GM18861 (cell line): Measurements from ENCODE around the gene ATP6V0D1.
"Not testable (repeated sequence)": the region's sequence is repeated elsewhere in the genome, so short reads cannot be mapped to it uniquely, and the experiment has no call there.

ENCODE experiments used
- ATAC-seq: cut with Tn5 transposase; IDR thresholded peaks from one replicate; pipeline ENCODE4 v1.9.1; 2021; ENCODE audit not compliant: unreplicated experiment

The ATP6V0D1 gene

DNA sequence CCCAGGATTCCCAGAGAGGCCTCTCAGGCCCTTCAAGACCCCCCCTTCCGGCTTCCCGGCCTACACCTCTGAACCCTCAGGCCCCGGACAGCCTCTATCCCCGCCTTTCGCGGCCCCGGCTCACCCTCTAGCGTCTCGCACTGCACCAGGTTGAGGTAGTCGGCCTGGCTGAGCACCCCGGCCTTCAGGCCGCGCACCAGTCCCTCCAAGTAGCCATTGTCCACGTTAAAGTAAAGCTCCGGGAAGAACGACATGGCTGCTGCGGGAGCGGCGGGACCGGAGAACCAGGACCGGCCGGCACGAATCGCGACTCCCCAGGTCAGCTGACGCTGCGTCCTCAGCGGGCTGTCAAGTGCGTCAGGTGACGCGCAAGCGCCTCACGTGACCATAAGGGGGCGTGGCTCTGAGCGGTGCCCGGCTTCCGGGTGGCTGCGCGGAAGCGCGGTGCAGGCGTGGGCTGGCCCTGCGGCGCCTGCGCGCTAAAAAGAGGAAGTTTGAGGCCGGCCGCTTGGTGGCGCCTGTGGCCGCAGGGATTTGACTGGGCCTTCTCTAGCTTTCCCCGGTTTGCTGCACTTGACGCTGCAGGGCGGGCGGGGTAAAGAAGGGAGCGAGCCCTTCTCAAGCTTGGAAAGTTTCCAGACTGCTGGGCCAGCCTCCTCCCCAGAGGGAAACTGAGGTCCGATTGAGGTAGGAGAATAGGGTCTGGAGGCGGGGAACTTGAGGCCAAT is at the start of gene ATP6V0D1:
Gene ATP6V0D1 (minus strand): TSS at position 325 of the 728 bp plus-strand sequence. CDS start 71 bp downstream, at position 254.
- peak; percentile 74 for ATAC-seq

DNA sequence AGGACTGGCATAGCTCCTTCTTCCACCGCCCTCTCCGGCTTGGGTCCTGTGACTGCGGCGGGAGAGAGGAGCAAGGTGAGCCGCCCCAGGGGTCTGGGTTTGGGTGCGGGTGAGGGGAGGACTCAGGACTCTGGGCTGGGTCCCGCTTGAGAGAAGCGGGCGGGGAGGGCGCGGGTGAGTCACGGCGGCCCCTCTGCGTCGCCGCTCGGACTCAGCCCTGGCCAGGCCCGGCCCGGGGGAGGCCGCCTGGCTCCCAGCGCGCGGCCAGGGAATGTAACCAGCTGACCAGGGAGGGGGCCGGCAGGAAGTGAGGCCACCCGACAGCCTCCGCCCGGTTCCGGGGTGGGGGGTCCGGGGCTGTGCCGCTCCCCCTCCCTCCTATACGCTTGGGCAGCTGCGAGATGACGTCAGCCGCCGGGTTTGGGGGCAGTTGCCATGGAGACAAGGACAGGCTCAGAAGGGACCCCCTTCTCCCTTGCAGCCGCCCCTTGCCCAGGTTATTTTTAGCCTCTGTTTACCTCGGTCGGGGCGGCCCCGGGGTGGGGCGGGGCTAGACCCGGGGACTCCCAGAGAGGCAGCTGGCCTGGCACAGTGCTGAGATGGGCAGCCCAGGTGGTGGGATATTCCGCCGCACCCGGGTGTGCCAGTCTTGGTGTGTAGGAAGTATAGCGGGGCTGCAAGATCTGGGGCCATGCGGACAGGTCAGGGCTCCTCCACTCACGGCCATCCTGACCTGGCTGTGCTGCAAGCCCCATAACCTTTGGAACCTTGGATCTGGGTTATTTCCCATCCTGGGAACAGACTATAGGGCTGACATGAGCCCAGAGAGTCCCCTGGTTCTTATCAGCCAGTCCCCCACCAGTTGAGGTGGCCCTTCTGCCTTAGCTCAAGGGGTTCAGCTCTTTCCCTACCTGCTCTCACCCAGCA is 49.3 kb upstream of the ATP6V0D1 start:
- peak; percentile 37 for ATAC-seq

DNA sequence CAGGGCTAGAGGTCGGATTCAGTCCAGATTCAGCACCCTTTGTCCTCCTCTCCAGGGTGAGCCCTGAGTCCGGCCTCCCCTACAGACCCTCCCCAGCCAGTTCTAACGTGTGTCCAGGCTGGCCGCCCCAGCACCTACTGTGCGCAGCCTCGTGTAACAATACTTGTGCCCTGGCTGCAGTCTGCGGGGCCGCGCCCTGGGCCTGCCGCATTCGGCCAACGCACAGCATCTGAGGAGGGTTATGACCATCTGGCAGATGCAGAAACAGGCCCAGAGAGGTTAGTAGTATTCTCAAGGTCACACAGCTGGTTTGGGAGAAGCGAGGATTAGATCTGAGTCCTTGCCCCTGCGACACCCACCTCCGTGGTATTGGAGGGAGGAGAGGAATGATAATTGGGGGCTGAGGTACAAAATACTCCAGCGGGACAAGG is 48.6 kb upstream of the ATP6V0D1 start:
- ATAC-seq: no peak

DNA sequence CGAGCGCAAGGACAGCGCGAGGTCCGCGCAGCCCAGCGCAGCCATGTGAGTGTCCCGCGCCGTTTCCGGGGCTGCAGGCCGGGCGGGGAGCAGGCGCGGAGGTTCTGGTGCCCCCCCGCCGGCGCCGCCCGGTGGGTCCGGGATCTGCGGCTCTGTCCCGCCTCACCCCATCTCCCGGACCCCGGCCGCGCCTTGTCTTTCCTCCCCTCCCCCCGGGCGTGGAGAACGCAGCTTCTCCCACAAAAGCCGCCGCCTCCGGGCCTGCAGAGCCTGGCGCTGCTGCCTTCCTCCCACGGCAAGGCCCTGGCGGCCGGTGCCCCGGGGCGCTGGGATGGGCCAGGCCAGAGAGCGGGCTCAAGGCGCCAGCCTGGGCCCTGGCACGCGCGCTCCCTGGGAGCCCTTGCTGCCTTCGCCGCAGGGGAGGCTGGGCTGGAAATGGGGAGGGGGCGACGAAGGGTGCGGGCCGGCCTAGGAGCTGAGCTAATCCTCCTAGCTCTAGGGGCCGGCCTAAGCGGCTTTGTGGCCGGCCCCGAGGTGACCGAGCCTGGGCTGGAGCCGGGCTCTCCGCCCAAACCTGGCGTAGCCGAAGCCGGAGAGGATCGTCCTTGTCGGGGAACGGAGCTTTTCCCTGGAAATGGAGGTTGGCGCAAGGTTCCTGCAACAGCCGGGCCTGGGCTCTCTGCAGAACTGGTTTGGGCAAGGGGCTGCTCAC is 48.1 kb upstream of the ATP6V0D1 start:
- no peak for ATAC-seq

DNA sequence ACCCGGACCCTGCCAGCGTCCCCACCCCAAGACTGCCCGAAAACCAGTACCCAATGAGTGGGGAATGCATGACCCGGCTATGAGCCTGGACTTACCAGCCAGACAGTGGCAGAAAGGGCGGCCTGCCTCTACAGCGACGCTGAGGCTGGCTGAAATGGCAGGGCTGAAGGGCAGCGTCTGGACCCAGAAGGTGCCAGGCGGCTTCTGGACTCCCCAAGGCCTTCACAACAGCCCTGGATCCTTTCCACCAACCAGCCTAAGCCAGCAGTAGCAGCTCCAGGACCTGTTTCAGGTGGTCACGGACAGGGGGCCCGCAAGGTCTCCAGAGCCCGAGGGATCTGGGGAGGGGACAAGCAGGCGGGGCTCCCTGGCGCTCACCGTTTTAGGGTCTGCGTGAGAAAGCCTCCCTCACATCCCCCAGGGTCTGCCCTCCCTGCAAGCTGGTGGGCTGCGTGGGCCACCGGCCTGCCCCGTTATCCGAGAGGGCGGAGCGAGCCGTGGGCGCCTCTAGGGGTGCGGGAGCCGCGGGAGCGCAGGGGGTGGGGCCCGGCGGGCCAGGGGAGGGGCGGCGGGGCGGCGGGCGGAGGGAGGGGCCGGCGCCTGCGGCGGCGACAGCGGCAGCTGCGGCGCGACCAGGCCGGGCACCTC is 47.4 kb upstream of the ATP6V0D1 start, which contains the start of gene RIPOR1:
Gene RIPOR1 (plus strand): TSS at position 608 of the 648 bp plus-strand sequence. CDS start 9,618 bp downstream, outside the sequence.
- ATAC-seq: no peak

DNA sequence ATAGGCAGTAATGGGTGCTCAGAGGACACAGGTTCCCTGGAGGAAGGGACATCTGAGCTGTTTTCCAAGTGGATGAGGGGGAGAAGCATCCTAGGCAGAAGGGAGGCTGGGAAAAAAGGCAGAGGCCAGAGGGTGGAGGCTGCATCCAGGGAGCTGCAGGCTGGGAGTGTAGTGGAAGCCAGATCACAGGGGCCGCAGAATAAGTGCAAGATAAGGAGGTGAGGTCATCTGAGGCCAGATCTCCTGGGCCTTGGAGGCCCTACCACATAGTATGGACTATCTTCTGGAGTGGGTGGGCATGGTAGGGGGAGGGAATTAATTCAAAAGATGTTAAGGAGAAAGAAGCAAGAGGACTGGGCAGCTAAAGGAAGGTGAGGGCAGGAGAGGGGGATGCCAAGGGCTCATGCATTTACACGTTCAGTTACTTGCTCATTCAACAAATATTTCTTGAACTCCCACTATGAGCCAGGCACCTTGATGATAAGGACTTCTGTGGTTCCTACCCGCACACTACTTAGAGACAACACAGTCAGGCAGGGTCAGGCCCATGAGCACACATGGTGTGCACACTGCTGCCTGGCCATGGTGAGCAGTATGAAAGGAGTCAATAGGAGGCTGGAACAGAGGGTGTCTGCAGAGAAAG is 45.3 kb upstream of the ATP6V0D1 start:
- ATAC-seq: no peak

DNA sequence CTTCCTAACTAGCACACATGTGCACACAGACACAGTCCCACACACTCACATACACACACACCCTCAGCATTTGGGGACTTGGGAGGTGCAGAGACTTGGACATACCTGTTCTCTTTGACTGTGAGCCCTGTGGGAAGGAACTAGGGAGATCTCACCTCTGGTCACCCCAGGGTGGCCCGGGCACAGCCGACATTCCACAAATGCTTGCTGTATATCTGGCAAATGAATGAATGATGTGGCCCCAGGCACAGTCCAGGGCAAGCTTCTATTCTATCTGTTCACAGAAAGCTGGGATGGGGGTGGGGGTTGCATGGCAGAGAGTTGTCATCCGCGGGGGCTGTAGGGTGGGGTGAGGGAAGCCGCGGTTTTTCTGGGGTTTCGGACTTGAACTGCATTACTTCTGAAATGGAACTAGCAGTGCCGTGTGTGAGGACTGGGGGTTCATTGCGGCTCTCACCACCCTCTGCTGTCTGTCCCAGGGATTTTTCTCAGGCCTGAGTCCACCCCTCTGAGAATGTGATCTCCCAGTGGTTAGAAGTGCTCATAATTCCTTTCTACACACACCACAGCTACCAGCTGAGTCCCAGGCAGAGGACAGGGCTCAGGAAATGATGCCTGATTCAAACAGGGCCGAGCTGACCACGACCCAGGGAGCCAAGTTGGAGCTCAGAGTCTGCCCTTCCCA is 44.4 kb upstream of the ATP6V0D1 start:
- no peak for ATAC-seq

DNA sequence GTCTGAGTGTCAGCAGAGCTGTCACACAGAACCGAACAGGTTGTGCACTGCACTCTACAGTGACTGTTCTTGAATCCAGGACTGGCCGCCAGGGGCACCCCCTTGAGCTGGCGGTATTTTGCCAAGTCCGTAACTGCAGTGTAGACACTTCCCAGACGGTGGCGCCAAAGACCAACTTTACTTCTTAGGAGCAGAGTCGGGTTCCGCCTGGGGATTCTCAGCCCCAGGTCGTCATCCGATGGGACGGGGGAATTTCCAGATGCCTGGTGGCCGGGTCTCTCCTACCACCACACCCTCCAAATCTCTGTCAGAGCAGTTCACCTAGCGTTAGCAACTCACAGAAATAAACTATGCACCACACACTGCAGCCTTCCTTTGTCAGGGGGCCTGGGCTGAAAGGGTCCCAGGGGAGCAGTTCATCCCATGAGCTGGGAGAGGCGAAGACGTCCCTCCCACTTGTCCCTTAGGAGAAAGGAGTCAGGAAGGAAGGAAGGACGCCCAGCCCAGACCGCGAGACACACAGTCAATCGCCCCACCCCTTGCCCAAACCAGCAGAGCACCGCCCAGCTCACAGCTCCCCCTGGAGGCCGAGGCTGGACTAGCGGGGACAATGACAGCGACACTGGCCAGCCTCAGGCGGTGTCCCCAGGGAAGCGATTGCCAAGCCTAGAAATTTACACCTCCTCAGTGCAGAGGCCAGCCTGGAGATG is 40.3 kb upstream of the ATP6V0D1 start:
- ATAC-seq: peak; percentile 50

DNA sequence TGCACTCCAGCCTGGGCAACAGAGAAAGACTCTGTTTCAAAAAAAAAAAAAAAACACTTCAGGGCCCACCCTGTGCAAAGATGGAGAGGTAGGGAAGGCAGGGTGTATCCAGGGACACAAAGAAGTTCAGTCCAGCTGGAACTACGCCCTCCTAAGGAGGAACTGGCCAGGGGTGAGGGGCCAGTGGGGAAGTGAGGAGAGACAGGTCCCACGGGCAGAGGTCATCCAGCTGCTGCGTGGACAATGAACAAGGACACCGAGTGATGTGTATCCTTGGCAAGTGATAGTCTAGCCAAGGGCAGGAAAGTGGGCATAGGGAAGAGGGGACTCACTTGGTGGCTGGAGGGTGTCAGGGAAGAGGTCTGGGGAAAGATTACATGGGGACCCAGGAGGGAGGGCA is 38.3 kb upstream of the ATP6V0D1 start:
- ATAC-seq: no peak

DNA sequence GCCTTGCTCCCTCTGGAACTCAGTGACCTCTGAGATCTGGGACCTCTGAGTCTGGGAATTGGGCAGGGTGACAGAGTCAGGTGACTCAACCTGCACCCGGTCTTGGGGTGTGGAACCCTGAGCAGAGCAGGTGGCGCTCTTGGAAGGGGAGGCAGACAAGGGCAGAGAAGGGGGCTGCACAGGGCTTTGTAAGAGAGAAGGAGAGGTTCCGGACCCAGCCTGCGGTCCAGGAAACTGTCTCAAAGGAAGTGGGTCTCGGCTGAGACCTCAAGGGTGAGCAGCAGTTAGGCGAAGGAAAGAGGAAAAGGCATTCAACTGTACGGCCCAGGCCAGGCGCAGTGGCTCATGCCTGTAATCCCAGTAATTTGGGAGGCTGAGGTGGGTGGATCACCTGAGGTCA is 37.7 kb upstream of the ATP6V0D1 start:
- no peak for ATAC-seq

DNA sequence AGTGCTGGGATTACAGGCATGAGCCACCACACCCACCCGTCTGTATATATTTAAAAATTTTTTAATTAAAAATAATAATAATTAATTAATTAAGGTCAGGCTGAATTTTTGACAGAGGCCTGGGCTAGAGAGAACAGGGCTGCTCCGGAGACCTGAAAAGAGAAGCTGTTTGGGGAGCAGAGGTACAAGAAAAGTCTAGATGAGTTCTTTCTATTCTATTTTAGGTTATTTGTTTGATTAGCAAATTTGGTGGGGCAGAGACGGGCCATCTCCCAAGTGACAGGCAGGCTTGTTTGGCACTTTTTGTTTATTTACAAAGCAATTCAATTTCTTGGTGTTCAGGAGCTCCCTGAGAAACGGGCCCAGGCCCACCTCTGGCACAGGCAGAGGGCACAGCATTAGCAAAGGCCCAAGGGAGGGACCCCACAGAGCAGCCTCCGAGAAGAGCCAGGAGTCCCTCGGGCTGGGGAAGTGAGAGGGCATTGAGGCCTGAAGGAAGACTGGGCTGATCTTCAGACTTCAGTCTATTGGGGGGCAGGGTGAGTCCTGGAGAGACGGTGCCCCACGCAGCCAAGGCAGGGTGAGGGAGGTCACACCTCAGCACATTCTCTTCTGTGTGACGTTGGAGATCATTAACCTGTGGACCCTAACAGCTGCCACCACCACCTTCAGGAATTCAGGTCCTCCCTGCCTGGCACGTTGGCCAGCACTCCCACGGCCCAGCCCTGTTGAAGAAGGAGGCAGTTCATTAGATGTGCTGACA is 36.9 kb upstream of the ATP6V0D1 start:
- peak; percentile 24 for ATAC-seq

DNA sequence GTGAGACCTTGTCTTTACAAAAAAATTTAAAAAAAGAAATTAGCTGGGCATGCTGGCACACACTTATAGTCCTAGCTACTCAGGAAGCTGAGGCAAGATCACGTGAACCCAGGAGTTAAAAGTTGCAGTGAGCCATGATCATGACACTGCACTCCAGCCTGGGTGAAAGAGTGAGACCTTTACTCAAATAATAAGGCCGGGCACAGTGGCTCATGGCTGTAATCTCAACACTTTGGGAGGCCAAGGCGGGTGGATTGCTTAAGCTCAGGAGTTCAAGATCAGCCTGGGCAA is 36.1 kb upstream of the ATP6V0D1 start:
- ATAC-seq: no peak

DNA sequence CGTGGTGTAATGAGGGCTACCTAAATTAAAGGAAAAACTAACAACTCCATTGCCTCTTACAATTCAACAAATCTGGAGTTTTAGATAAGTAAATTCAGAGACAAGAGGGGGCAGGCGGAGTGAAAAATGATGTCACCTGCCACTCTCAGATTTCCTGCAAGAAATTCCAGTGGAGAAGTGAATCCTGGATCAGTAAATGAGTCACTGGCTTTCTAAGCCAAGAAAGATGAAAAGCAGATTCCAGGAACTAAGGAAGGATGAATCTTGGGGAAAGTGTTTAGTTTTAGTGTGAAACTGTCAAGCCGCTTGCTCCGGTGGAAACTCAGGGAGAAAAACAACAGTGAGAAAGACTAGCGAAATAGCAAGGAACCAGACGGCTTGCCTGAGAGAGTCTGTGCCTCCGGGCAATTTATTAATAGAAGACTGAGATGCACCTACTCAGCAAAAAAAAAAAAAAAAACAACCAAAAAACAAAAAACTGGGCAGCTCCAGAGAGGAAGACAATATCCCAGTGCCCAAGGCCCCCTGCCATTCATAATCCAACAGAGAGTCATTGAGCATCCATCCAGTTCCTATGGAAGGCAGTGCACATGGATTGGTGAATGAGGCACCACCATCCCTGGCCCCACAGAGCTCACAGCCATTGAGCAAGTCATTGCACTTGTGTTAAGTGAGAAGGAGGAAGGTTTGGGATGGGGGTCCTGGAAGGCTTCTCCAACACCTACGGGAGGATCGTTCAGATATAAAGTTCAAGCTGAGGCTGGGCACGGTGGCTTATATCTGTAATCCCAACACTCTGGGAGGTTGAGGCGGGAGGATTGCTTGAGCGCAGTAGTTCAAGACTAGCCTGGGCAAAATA is 35.6 kb upstream of the ATP6V0D1 start:
- no peak for ATAC-seq

DNA sequence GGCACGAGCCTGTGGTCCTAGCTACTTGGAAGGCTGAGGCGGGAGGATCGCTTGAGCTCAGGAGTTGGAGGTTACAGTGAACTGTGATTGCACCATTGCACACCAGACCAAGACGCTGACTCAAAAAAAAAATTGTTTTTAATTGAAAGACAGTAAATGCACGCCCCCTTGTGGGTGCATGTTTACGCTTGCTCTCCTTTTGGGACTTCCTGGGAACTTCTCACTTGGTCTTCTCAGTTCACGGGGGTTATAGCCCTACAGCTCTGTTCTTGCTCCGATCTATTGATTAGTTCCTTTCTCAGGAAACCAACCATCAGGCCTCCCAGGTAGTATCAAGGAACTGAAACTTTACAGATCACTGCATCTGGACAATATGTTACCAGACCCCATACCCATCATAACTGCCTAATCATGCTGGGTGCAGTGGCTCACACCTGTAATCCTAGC is 33.4 kb upstream of the ATP6V0D1 start:
- peak; percentile 54 for ATAC-seq

DNA sequence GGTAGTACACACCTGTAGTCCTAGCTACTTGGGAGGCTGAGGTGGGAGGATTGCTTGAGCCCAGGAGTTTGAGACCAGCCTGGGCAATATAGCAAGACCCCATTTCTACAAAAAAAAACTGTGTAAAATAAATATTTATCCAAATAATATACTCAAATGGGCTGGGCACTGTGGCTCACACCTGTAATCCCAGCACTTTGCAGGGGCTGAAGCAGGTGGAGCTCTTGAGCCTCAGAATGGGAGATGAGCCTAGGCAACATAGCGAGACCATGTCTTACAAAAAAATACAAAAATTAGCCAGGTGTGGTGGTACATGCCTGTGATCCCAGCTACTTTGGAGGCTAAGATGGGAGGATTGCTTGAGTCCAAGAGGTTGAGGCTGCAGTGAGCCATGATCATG is 32.9 kb upstream of the ATP6V0D1 start:
- not testable (repeated sequence) for ATAC-seq

DNA sequence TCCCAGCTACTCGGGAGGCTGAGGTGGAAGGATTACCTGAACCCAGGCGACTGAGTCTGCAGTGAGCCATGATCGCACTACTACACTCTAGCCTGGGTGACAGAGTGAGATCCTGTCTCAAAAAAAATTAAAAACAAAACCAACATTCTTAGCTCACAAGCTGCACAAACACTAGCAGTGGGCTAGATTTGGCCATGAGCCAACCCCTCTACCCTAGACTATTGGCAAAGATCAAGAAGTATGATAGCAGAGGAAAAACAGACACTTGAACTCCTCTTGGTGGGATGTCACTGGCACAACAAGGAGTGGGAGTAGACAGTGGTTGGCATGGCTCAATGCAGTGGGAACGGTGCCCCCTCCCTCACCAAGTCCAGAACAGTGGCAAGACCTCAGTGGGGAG is 28.1 kb upstream of the ATP6V0D1 start:
- no peak for ATAC-seq

DNA sequence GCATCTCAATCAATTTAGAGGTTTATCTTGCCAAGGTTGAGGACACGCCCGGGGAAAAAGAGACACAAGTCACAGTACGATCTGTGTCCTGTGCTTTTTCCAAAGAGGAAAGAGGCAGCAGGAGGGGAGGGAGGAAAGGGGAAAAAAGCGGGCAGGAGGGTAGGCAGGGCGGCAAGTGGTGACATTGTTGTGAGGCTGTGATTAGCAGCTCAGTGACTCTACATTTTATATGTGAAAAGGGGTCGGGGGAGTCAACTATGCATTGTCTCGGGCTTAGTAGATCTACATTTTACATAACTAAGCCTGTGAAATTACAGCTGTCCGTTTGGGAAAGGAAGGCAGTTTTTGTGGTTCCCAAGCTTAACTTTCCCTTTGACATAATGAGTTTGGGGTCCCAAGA is 25.5 kb upstream of the ATP6V0D1 start:
- no peak for ATAC-seq
